MM.1S (cell line): ENCODE data around the gene CYB5R2.

ENCODE experiments used
- DNase-seq: peaks from one replicate; pipeline ENCODE4 v3.0.0-alpha.2; 2015
- H2AFZ ChIP-seq: fragments of 300-600 bp; sonication (generic); 2 replicates; pipeline ENCODE4 v1.6.0; 2016; ENCODE audit warnings: antibody characterized with exemption, low read length
- H3F3A ChIP-seq: fragments of 300-600 bp; sonication (generic); 2 replicates; pipeline ENCODE4 v1.6.1; 2016; ENCODE audit warnings: mild to moderate bottlenecking, antibody characterized with exemption, low read length, moderate library complexity, mixed read lengths; ENCODE audit not compliant: insufficient read depth
- H3K27ac ChIP-seq: fragments of 300-600 bp; sonication (generic); 2 replicates; pipeline ENCODE4 v1.5.1; 2016; ENCODE audit warnings: mild to moderate bottlenecking, low read length
- H3K27me3 ChIP-seq: fragments of 300-600 bp; sonication (generic); replicated peaks from 2 replicates; pipeline ENCODE4 v1.6.0; 2016; ENCODE audit warnings: low read length; ENCODE audit not compliant: insufficient read depth
- H3K36me3 ChIP-seq: fragments of 300-600 bp; sonication (generic); replicated peaks from 2 replicates; pipeline ENCODE4 v1.6.1; 2016; ENCODE audit warnings: mild to moderate bottlenecking, low read length, mixed read lengths; ENCODE audit not compliant: insufficient read depth
- H3K4me1 ChIP-seq: fragments of 300-600 bp; sonication (generic); 2 replicates; pipeline ENCODE4 v1.6.1; 2016; ENCODE audit warnings: low read length, mixed read lengths
- H3K4me2 ChIP-seq: fragments of 300-600 bp; sonication (generic); 2 replicates; pipeline ENCODE4 v1.6.0; 2016; ENCODE audit warnings: low read depth, low read length
- H3K4me3 ChIP-seq: fragments of 300-600 bp; sonication (generic); 2 replicates; pipeline ENCODE4 v1.5.1; 2016; ENCODE audit warnings: low read length, mixed read lengths
- H3K79me2 ChIP-seq: fragments of 300-600 bp; sonication (generic); 2 replicates; pipeline ENCODE4 v1.6.1; 2016; ENCODE audit warnings: mixed run types, low read length, mixed read lengths
- H3K9ac ChIP-seq: fragments of 300-600 bp; sonication (generic); 2 replicates; pipeline ENCODE4 v1.6.1; 2016; ENCODE audit warnings: low read length, mixed read lengths
- H3K9me2 ChIP-seq: fragments of 300-600 bp; sonication (generic); replicated peaks from 2 replicates; pipeline ENCODE4 v1.6.1; 2016; ENCODE audit warnings: mild to moderate bottlenecking, low read length, mixed read lengths; ENCODE audit not compliant: insufficient read depth
- H3K9me3 ChIP-seq: fragments of 300-600 bp; sonication (generic); replicated peaks from 2 replicates; pipeline ENCODE4 v1.6.1; 2016; ENCODE audit warnings: mild to moderate bottlenecking, low read length, mixed read lengths; ENCODE audit not compliant: insufficient read depth
- H4K20me1 ChIP-seq: fragments of 300-600 bp; sonication (generic); 2 replicates; pipeline ENCODE4 v1.6.1; 2016; ENCODE audit warnings: mild to moderate bottlenecking, low read length, moderate library complexity, mixed read lengths; ENCODE audit not compliant: insufficient read depth
- EZH2 ChIP-seq: fragments of 300-600 bp; sonication (generic); optimal IDR thresholded peaks from 2 replicates; pipeline ENCODE3; 2017; ENCODE audit warnings: low read depth, mild to moderate bottlenecking, antibody characterized with exemption, low read length, mixed read lengths
- EZH2phosphoT487 ChIP-seq: fragments of 300-600 bp; sonication (generic); IDR thresholded peaks from 2 replicates; pipeline ENCODE4 v1.6.1; 2018; ENCODE audit warnings: antibody characterized with exemption, low read length
- TF ChIP-seq, protein P1 (sequence below): fragments of 300-600 bp; sonication (generic); IDR thresholded peaks from 2 replicates; pipeline ENCODE4 v1.5.1; 2016; ENCODE audit warnings: antibody characterized with exemption, low read length, mixed read lengths

CYB5R2 gene

DNA sequence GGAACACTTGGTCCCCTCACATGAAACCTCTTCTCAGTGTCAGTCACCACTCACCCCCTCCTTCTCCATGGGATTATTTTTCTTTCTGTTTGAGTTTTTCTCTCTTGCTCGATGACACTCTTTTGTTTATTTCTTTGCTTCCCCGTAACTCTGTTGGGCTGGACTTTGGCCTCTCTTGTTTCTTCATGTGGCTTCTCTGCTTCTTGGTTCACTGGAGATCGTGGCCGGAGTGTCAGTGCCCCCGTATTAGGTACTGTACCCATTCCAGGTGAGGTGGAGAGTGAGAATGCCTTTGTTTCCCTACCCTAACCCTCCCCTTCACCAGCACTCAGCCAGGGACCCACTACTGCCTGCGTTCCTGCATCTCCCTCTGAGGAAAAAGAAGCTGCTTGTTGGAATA, 32.5 kb downstream of the CYB5R2 start:
- no peaks in the 10 kb centered on the region for H4K20me1 ChIP-seq
- TF ChIP-seq, protein P1, sequence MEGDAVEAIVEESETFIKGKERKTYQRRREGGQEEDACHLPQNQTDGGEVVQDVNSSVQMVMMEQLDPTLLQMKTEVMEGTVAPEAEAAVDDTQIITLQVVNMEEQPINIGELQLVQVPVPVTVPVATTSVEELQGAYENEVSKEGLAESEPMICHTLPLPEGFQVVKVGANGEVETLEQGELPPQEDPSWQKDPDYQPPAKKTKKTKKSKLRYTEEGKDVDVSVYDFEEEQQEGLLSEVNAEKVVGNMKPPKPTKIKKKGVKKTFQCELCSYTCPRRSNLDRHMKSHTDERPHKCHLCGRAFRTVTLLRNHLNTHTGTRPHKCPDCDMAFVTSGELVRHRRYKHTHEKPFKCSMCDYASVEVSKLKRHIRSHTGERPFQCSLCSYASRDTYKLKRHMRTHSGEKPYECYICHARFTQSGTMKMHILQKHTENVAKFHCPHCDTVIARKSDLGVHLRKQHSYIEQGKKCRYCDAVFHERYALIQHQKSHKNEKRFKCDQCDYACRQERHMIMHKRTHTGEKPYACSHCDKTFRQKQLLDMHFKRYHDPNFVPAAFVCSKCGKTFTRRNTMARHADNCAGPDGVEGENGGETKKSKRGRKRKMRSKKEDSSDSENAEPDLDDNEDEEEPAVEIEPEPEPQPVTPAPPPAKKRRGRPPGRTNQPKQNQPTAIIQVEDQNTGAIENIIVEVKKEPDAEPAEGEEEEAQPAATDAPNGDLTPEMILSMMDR: no peak
- TF ChIP-seq EZH2phosphoT487 (no peak), EZH2 (no peak)
- no peaks in the 10 kb centered on the region for H3F3A ChIP-seq
- no peak overlapping the region for H3K27ac ChIP-seq
- H3K4me3 ChIP-seq: no peak overlapping the region
- H3K9me3 ChIP-seq: no peaks in the 10 kb centered on the region
- no peak overlapping the region for H3K9ac ChIP-seq
- no peaks in the 10 kb centered on the region for H3K9me2 ChIP-seq
- no peak for DNase-seq
- no peak overlapping the region for H2AFZ ChIP-seq
- no peak overlapping the region for H3K4me2 ChIP-seq
- peaks cover 10% of the 10 kb centered on the region for H3K4me1 ChIP-seq
- H3K79me2 ChIP-seq: no peaks in the 10 kb centered on the region
- H3K36me3 ChIP-seq: no peaks in the 10 kb centered on the region
- no peaks in the 10 kb centered on the region for H3K27me3 ChIP-seq

DNA sequence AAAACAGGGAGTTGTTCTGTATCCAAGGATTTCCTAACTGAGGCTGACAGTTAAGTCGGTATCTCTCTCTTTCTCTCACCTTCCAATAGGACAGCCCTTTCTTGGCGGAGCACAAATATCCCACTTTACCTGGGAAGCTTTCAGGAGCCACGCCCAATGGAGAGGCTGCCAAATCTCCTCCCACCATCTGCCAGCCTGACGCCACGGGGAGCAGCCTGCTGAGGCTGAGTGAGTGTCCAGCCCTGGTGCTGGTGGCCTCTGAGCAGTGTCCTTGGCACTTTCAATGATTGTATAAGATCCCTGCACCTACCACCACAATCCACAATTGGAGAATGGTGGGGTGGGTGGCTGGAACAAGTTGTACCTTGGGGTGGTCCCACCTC, 33.7 kb downstream of the CYB5R2 start:
- no peaks in the 10 kb centered on the region for H3K9me2 ChIP-seq
- H3K27me3 ChIP-seq: no peaks in the 10 kb centered on the region
- H3K4me2 ChIP-seq: no peak overlapping the region
- no peaks in the 10 kb centered on the region for H4K20me1 ChIP-seq
- H3K27ac ChIP-seq: no peak overlapping the region
- TF ChIP-seq EZH2phosphoT487: no peak
- TF ChIP-seq, protein P1: no peak
- TF ChIP-seq EZH2: no peak
- no peaks in the 10 kb centered on the region for H3K36me3 ChIP-seq
- H3K4me1 ChIP-seq: peaks cover 10% of the 10 kb centered on the region
- no peaks in the 10 kb centered on the region for H3F3A ChIP-seq
- H3K9me3 ChIP-seq: no peaks in the 10 kb centered on the region
- no peaks in the 10 kb centered on the region for H3K79me2 ChIP-seq
- H2AFZ ChIP-seq: no peak overlapping the region
- DNase-seq: no peak
- no peak overlapping the region for H3K9ac ChIP-seq
- H3K4me3 ChIP-seq: no peak overlapping the region

DNA sequence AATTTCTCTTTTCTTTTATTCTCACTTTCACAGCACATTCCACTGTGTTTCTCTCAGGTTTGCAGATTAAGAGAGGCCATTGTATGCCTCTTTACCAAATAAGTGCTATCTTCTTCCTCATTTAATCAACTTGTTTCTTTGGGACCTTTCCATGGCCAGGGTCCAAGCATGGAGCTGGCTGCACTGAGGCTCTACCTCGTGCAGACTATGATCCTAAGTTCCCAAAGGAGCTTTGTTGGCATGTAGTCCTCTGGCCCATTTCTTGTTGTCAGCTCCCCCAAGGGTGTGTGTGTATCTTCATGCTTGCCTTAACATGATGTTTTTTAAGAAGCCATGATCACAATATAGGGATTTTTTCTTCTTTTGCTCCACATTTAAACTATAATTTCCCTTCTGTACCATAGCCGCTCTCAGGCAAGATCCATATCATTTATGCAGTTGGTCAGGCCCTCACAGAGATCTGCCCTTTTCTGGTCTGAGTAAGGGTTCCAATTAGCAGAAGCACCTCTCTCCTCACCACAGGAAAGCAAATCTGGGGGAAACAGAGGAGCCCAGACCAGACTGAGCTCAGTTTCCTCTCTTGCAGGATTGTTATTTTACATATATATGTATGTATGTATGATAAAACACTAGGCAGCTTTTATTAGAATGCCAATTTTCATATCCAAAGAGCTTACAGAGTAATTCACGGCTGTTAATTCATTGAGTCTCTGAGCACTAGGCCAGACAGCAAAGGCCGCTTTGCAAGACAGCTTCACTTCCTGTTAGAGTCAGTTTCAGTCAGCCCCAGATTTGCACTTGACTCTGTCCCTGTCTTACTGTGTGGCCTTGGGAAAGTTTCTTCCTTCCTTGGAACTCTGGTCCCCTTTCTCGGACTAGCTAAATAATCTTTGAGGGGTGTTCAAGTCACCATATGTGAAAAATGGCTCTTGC, 34.3 kb downstream of the CYB5R2 start:
- DNase-seq: peak; percentile 16
- Histone ChIP-seq H4K20me1 (no peaks in the 10 kb centered on the region), H3K4me3 (no peak overlapping the region), H3K9me3 (no peaks in the 10 kb centered on the region), H3K36me3 (no peaks in the 10 kb centered on the region), H3K4me2 (no peak overlapping the region), H3K9me2 (no peaks in the 10 kb centered on the region), H3K9ac (no peak overlapping the region), H3K27me3 (no peaks in the 10 kb centered on the region), H3K79me2 (no peaks in the 10 kb centered on the region), H3F3A (no peaks in the 10 kb centered on the region), H3K4me1 (peaks cover 10% of the 10 kb centered on the region), H3K27ac (no peak overlapping the region), H2AFZ (no peak overlapping the region)
- TF ChIP-seq, protein P1: no peak
- no peak for TF ChIP-seq EZH2phosphoT487
